HepG2 (cell line): Measurements from ENCODE around the gene FAM234A.

Experiments
- CHCHD3 ChIP-seq: sonication (generic); formaldehyde crosslinking; IDR thresholded peaks from 2 replicates; pipeline ENCODE4 v1.8.0; 2022; ENCODE audit warnings: mild to moderate bottlenecking, missing genetic modification reagents, moderate library complexity
- FOXK2 ChIP-seq: fragments of 450-650 bp; IDR thresholded peaks from 2 replicates; pipeline ENCODE4 v1.6.1; 2016
- MIER2 ChIP-seq: IDR thresholded peaks from 2 replicates; pipeline ENCODE4 v1.6.1; 2016; ENCODE audit warnings: missing biosample characterization, missing genetic modification reagents
- NFYB ChIP-seq: sonication (generic); formaldehyde crosslinking; IDR thresholded peaks from 2 replicates; pipeline ENCODE4 v1.4.0; 2020; ENCODE audit warnings: missing genetic modification reagents
- POLR2AphosphoS2 ChIP-seq: IDR thresholded peaks from 2 replicates; pipeline ENCODE4 v1.6.1; 2011; ENCODE audit warnings: low read depth, low read length, improper control_type of control experiment
- RXRA ChIP-seq: sonication (generic); formaldehyde crosslinking; IDR thresholded peaks from 2 replicates; pipeline ENCODE4 v1.5.1; 2020; ENCODE audit warnings: missing genetic modification reagents
- TF ChIP-seq, protein P1 (sequence below): sonication (generic); formaldehyde crosslinking; IDR thresholded peaks from 2 replicates; pipeline ENCODE4 v1.5.0; 2020; ENCODE audit warnings: mild to moderate bottlenecking, missing genetic modification reagents, moderate library complexity
- TF ChIP-seq, protein P2 (sequence below): IDR thresholded peaks from 2 replicates; pipeline ENCODE4 v1.6.1; 2018; ENCODE audit warnings: missing genetic modification reagents, mild to moderate bottlenecking, missing compliant biosample characterization
- TF ChIP-seq, protein P3 (sequence below): sonication (generic); formaldehyde crosslinking; IDR thresholded peaks from 2 replicates; pipeline ENCODE4 v1.4.0; 2020; ENCODE audit warnings: mild to moderate bottlenecking, missing genetic modification reagents
- TF ChIP-seq, protein P4 (sequence below): sonication (generic); formaldehyde crosslinking; IDR thresholded peaks from 2 replicates; pipeline ENCODE4 v1.4.0; 2020; ENCODE audit warnings: missing genetic modification reagents, borderline replicate concordance
- TF ChIP-seq, protein P5 (sequence below): sonication (generic); formaldehyde crosslinking; IDR thresholded peaks from 2 replicates; pipeline ENCODE4 v1.5.0; 2020; ENCODE audit warnings: mild to moderate bottlenecking, missing genetic modification reagents
- TF ChIP-seq, protein P6 (sequence below): sonication (generic); formaldehyde crosslinking; IDR thresholded peaks from 2 replicates; pipeline ENCODE4 v1.4.0; 2020; ENCODE audit warnings: missing genetic modification reagents

DNA sequence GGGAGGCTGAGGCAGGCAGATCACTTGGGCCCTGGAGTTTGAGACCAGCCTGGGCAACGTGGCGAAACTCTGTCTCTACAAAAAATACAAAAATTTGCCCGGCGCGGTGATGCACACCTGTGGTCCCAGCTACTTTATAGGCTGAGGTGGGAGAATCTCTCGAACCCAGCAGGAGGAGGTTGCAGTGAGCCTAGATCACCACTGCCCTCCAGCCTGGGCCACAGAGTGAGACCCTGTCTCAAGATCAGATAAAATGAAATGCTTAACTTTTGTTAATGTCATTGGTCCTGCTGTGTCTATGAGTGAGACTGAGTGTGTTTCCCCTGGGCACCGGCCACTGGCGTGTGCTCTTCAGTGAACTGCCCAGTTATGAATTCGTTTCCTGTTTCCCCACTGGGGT lies 10.5 kb downstream of the FAM234A start:
- TF ChIP-seq, protein P1, sequence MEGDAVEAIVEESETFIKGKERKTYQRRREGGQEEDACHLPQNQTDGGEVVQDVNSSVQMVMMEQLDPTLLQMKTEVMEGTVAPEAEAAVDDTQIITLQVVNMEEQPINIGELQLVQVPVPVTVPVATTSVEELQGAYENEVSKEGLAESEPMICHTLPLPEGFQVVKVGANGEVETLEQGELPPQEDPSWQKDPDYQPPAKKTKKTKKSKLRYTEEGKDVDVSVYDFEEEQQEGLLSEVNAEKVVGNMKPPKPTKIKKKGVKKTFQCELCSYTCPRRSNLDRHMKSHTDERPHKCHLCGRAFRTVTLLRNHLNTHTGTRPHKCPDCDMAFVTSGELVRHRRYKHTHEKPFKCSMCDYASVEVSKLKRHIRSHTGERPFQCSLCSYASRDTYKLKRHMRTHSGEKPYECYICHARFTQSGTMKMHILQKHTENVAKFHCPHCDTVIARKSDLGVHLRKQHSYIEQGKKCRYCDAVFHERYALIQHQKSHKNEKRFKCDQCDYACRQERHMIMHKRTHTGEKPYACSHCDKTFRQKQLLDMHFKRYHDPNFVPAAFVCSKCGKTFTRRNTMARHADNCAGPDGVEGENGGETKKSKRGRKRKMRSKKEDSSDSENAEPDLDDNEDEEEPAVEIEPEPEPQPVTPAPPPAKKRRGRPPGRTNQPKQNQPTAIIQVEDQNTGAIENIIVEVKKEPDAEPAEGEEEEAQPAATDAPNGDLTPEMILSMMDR (CRISPR knock-in tag): no peak
- TF ChIP-seq, protein P2, sequence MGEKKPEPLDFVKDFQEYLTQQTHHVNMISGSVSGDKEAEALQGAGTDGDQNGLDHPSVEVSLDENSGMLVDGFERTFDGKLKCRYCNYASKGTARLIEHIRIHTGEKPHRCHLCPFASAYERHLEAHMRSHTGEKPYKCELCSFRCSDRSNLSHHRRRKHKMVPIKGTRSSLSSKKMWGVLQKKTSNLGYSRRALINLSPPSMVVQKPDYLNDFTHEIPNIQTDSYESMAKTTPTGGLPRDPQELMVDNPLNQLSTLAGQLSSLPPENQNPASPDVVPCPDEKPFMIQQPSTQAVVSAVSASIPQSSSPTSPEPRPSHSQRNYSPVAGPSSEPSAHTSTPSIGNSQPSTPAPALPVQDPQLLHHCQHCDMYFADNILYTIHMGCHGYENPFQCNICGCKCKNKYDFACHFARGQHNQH (CRISPR knock-in tag): no peak
- TF ChIP-seq FOXK2 (no peak), MIER2 (CRISPR knock-in tag) (no peak), RXRA (CRISPR knock-in tag) (no peak), NFYB (CRISPR knock-in tag) (no peak), POLR2AphosphoS2 (no peak), CHCHD3 (no peak)
- TF ChIP-seq, protein P3, sequence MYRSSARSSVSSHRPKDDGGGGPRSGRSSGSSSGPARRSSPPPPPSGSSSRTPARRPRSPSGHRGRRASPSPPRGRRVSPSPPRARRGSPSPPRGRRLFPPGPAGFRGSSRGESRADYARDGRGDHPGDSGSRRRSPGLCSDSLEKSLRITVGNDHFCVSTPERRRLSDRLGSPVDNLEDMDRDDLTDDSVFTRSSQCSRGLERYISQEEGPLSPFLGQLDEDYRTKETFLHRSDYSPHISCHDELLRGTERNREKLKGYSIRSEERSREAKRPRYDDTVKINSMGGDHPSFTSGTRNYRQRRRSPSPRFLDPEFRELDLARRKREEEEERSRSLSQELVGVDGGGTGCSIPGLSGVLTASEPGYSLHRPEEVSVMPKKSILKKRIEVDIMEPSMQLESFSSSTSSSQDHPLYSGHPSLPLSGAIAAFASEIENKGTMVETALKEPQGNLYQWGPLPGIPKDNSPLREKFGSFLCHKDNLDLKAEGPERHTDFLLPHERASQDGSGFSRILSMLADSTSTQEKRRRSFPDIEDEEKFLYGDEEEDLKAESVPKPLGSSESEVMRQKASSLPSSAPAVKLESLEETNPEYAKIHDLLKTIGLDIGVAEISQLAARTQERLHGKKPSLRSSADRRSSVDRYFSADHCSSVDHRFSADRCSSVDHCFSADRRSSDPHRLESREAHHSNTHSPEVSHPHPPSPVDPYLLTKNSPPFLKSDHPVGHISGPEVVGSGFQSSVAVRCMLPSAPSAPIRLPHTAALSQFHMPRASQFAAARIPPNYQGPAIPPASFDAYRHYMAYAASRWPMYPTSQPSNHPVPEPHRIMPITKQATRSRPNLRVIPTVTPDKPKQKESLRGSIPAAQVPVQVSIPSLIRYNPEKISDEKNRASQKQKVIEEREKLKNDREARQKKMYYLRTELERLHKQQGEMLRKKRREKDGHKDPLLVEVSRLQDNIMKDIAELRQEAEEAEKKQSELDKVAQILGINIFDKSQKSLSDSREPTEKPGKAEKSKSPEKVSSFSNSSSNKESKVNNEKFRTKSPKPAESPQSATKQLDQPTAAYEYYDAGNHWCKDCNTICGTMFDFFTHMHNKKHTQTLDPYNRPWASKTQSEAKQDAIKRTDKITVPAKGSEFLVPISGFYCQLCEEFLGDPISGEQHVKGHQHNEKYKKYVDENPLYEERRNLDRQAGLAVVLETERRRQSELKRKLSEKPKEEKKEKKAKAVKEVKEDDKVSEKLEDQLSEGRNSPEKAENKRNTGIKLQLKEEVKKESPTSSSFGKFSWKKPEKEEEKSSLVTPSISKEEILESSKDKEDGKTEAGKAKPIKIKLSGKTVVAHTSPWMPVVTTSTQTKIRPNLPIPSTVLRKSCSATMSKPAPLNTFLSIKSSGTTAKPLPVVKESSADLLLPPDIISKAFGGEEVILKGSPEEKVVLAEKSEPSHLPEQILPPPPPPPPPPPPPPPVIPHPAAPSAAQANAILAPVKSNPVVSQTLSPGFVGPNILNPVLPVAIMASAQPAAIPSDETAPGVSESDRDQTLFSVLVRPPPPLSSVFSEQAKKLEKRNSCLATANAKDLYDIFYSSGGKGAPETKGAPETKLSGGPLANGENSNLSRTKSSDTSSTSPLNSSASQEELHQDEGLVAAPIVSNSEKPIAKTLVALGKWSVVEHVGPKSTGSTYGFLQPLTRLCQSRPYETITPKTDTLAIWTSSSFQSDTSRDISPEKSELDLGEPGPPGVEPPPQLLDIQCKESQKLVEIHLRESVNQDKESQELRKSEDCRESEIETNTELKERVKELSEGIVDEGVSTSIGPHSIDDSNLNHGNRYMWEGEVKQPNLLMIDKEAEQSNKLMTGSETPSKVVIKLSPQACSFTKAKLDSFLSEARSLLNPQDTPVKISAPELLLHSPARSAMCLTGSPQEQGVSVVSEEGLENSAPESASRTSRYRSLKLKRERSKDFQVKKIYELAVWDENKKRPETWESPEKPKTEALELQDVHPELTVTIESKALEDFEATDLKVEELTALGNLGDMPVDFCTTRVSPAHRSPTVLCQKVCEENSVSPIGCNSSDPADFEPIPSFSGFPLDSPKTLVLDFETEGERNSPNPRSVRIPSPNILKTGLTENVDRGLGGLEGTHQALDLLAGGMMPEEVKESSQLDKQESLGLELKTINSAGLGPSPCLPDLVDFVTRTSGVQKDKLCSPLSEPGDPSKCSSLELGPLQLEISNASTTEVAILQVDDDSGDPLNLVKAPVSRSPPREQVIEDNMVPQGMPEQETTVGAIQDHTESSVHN: no peak
- TF ChIP-seq, protein P4, sequence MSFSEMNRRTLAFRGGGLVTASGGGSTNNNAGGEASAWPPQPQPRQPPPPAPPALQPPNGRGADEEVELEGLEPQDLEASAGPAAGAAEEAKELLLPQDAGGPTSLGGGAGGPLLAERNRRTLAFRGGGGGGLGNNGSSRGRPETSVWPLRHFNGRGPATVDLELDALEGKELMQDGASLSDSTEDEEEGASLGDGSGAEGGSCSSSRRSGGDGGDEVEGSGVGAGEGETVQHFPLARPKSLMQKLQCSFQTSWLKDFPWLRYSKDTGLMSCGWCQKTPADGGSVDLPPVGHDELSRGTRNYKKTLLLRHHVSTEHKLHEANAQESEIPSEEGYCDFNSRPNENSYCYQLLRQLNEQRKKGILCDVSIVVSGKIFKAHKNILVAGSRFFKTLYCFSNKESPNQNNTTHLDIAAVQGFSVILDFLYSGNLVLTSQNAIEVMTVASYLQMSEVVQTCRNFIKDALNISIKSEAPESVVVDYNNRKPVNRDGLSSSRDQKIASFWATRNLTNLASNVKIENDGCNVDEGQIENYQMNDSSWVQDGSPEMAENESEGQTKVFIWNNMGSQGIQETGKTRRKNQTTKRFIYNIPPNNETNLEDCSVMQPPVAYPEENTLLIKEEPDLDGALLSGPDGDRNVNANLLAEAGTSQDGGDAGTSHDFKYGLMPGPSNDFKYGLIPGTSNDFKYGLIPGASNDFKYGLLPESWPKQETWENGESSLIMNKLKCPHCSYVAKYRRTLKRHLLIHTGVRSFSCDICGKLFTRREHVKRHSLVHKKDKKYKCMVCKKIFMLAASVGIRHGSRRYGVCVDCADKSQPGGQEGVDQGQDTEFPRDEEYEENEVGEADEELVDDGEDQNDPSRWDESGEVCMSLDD (CRISPR knock-in tag): no peak
- TF ChIP-seq, protein P5, sequence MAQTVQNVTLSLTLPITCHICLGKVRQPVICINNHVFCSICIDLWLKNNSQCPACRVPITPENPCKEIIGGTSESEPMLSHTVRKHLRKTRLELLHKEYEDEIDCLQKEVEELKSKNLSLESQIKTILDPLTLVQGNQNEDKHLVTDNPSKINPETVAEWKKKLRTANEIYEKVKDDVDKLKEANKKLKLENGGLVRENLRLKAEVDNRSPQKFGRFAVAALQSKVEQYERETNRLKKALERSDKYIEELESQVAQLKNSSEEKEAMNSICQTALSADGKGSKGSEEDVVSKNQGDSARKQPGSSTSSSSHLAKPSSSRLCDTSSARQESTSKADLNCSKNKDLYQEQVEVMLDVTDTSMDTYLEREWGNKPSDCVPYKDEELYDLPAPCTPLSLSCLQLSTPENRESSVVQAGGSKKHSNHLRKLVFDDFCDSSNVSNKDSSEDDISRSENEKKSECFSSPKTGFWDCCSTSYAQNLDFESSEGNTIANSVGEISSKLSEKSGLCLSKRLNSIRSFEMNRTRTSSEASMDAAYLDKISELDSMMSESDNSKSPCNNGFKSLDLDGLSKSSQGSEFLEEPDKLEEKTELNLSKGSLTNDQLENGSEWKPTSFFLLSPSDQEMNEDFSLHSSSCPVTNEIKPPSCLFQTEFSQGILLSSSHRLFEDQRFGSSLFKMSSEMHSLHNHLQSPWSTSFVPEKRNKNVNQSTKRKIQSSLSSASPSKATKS (CRISPR knock-in tag): no peak
- TF ChIP-seq, protein P6, sequence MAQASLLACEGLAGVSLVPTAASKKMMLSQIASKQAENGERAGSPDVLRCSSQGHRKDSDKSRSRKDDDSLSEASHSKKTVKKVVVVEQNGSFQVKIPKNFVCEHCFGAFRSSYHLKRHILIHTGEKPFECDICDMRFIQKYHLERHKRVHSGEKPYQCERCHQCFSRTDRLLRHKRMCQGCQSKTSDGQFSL (CRISPR knock-in tag): no peak
